Measurements from ENCODE around the gene ZNF800. TPM values are rescaled to one million over a fixed set of nuclear protein-coding genes. Genes with fewer than 3 reads are reported as not detected.

The ZNF800 gene
- total and polyA plus RNA-seq, 2 donors from 2014 or later: 4.5 to 36.8 TPM

DNA sequence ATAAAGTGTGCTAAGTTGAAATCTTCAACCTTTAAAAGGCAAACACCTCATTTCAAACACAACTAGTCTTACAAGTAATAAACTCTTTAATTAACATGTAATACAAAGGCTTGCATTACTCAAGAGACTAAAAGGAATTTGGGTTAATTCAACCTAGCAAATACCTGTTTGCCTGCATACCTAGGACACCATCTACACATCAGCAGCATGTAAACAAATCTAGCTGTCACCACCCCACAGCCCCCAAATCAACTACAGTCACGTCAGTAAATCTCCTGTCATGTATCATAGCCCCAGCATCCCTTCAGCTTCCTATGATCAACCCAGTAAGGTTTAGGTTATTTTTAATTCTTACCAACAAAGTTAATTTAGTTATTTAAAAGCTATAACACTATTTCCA lies 33.5 kb downstream of the ZNF800 start:
- Histone ChIP-seq H3K4me1 (ENCODE audit: control insufficient read depth in 2 of 3, insufficient read depth in 2 of 3, low read depth in 1 of 3, low read length in 3 of 3) (no peaks in the 10 kb centered on the region), H3K36me3 (ENCODE audit: control insufficient read depth in 2 of 3, insufficient read depth in 3 of 3, low read length in 3 of 3) (peaks cover 0 to 7% (median 3%) of the 10 kb centered on the region in 3 donors), H3K9ac (ENCODE audit: low read length in 3 of 3) (no peak overlapping the region), H3K4me3 (ENCODE audit: low read length in 3 of 3) (no peak overlapping the region), H3K9me3 (ENCODE audit: control insufficient read depth in 2 of 3, insufficient read depth in 1 of 3, low read length in 3 of 3) (no peaks in the 10 kb centered on the region), H3K27ac (ENCODE audit: low read depth in 2 of 2, low read length in 2 of 2) (no peak overlapping the region), H3K27me3 (ENCODE audit: control insufficient read depth, insufficient read depth, low read length) (no peaks in the 10 kb centered on the region)
- intact Hi-C loops (cut with DNase I): no loop called here
- TF ChIP-seq, protein P1, sequence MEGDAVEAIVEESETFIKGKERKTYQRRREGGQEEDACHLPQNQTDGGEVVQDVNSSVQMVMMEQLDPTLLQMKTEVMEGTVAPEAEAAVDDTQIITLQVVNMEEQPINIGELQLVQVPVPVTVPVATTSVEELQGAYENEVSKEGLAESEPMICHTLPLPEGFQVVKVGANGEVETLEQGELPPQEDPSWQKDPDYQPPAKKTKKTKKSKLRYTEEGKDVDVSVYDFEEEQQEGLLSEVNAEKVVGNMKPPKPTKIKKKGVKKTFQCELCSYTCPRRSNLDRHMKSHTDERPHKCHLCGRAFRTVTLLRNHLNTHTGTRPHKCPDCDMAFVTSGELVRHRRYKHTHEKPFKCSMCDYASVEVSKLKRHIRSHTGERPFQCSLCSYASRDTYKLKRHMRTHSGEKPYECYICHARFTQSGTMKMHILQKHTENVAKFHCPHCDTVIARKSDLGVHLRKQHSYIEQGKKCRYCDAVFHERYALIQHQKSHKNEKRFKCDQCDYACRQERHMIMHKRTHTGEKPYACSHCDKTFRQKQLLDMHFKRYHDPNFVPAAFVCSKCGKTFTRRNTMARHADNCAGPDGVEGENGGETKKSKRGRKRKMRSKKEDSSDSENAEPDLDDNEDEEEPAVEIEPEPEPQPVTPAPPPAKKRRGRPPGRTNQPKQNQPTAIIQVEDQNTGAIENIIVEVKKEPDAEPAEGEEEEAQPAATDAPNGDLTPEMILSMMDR (IDR thresholded peaks at IDR 0.05; ENCODE audit: borderline replicate concordance, extremely low read depth, insufficient read depth): no peak
- no peak for FAIRE-seq
- DNase-seq: no peak

DNA sequence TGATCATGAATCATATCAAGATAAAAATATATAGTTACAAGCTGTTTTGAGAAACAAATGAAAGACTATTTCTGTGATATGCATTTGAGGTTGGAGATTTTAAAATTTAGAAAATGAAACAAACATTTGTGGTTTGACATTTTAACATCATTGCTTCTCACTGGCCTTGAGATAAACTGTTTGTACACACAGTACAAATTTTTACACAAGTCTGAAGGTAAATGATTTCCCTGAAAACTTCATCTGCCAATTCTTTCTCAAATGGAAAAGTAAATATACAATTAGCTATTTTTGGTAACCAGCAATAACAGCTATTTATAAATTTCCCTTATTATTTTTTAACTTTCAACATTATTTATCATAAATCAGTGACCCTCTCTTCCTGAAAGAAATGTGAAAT lies 38.6 kb downstream of the ZNF800 start:
- H3K4me1 ChIP-seq (ENCODE audit: control insufficient read depth in 2 of 3, insufficient read depth in 2 of 3, low read depth in 1 of 3, low read length in 3 of 3): no peaks in the 10 kb centered on the region
- H3K27me3 ChIP-seq (ENCODE audit: control insufficient read depth, insufficient read depth, low read length): no peaks in the 10 kb centered on the region
- FAIRE-seq: no peak
- no peak overlapping the region for H3K27ac ChIP-seq (ENCODE audit: low read depth in 2 of 2, low read length in 2 of 2)
- DNase-seq: no peak
- TF ChIP-seq, protein P1 (IDR thresholded peaks at IDR 0.05; ENCODE audit: borderline replicate concordance, extremely low read depth, insufficient read depth): no peak
- H3K9ac ChIP-seq (ENCODE audit: low read length in 3 of 3): no peak overlapping the region
- no peak overlapping the region for H3K4me3 ChIP-seq (ENCODE audit: low read length in 3 of 3)
- intact Hi-C loops (cut with DNase I): no loop called here
- H3K9me3 ChIP-seq (ENCODE audit: control insufficient read depth in 2 of 3, insufficient read depth in 1 of 3, low read length in 3 of 3): no peaks in the 10 kb centered on the region
- H3K36me3 ChIP-seq (ENCODE audit: control insufficient read depth in 2 of 3, insufficient read depth in 3 of 3, low read length in 3 of 3): no peaks in the 10 kb centered on the region

DNA sequence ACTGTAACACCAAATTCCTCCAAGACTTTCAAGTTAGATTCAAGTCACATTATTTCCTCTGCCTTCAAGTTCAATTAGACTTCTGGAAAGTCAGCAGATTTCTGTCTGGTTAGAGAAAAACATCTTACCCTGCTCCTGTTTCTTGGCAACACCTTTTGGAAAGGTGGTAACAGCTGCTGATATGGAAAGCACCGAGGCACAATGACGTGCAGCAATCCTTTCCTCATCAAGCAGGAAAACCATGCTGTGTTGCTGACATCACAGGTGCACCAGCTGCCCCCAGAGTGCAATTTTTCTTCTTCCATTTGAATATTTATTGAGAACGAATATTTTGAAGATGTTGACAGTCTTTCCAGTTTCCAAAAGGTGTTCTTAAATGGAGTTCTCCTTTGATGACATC lies 41.9 kb downstream of the ZNF800 start:
- H3K9ac ChIP-seq (ENCODE audit: low read length in 3 of 3): no peak overlapping the region
- no peaks in the 10 kb centered on the region for H3K9me3 ChIP-seq (ENCODE audit: control insufficient read depth in 2 of 3, insufficient read depth in 1 of 3, low read length in 3 of 3)
- DNase-seq (no peak), FAIRE-seq (no peak)
- H3K27me3 ChIP-seq (ENCODE audit: control insufficient read depth, insufficient read depth, low read length): no peaks in the 10 kb centered on the region
- TF ChIP-seq, protein P1 (IDR thresholded peaks at IDR 0.05; ENCODE audit: borderline replicate concordance, extremely low read depth, insufficient read depth): no peak
- no peaks in the 10 kb centered on the region for H3K36me3 ChIP-seq (ENCODE audit: control insufficient read depth in 2 of 3, insufficient read depth in 3 of 3, low read length in 3 of 3)
- intact Hi-C loops (cut with DNase I): no loop called here
- H3K27ac ChIP-seq (ENCODE audit: low read depth in 2 of 2, low read length in 2 of 2): no peak overlapping the region
- no peaks in the 10 kb centered on the region for H3K4me1 ChIP-seq (ENCODE audit: control insufficient read depth in 2 of 3, insufficient read depth in 2 of 3, low read depth in 1 of 3, low read length in 3 of 3)
- no peak overlapping the region for H3K4me3 ChIP-seq (ENCODE audit: low read length in 3 of 3)

DNA sequence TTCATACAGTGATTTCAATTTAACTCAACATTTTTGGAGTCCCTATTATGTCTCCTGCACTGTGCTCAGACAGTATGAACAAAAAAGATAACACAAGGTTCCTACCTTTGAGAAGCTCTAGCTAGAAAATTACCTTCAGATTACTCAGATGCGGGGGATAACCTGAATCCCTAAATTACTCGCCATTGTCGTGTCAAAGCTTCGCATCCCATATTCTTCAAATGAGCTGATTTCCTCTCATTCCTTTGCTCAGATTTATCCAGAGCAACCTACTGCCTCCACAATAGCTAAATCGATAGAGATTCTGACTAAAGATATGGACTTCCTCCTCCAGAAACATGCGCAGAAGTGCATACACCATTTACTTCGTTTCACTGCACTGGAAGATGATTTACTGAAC lies 42.6 kb downstream of the ZNF800 start:
- intact Hi-C loops (cut with DNase I): no loop called here
- TF ChIP-seq, protein P1 (IDR thresholded peaks at IDR 0.05; ENCODE audit: borderline replicate concordance, extremely low read depth, insufficient read depth): no peak

More for the DNA sequence above, 42.6 kb downstream of the ZNF800 start:
- no peak overlapping the region for H3K9ac ChIP-seq (ENCODE audit: low read length in 3 of 3)
- H3K27me3 ChIP-seq (ENCODE audit: control insufficient read depth, insufficient read depth, low read length): no peaks in the 10 kb centered on the region
- H3K36me3 ChIP-seq (ENCODE audit: control insufficient read depth in 2 of 3, insufficient read depth in 3 of 3, low read length in 3 of 3): no peaks in the 10 kb centered on the region
- FAIRE-seq: no peak
- no peak overlapping the region for H3K4me3 ChIP-seq (ENCODE audit: low read length in 3 of 3)
- H3K9me3 ChIP-seq (ENCODE audit: control insufficient read depth in 2 of 3, insufficient read depth in 1 of 3, low read length in 3 of 3): no peaks in the 10 kb centered on the region
- no peak overlapping the region for H3K27ac ChIP-seq (ENCODE audit: low read depth in 2 of 2, low read length in 2 of 2)
- no peak for DNase-seq
- no peaks in the 10 kb centered on the region for H3K4me1 ChIP-seq (ENCODE audit: control insufficient read depth in 2 of 3, insufficient read depth in 2 of 3, low read depth in 1 of 3, low read length in 3 of 3)
